Measurements from ENCODE around the gene RNF223. TPM values are rescaled to one million over a fixed set of nuclear protein-coding genes. Genes with fewer than 3 reads are reported as not detected.

Gene RNF223
- total RNA-seq (2022; extraction: Qiagen RNA extraction; ENCODE audit: low read depth): 0.18 to 0.30 TPM (median 0.30 TPM) in 5 replicates

GRCh38 chr1:1073743-1074587 is at the start of gene RNF223:
TSS of gene RNF223 (minus strand) at chr1:1074306. CDS start at chr1:1072566, 1,740 bp downstream.

GRCh38 chr1:1115786-1116700 is 41.9 kb upstream of the RNF223 start, which contains the start of gene C1orf159:
TSS of gene C1orf159 (minus strand) at chr1:1116089. CDS start at chr1:1091543, 24,546 bp downstream.

Other genes starting within 250 kb of the RNF223 start
- gene SAMD11, start 150.4 kb downstream of the RNF223 start, total RNA-seq (2022; extraction: Qiagen RNA extraction; ENCODE audit: low read depth): 14.4 to 35.3 TPM (median 31.0 TPM) in 5 replicates
- gene NOC2L, start 115.0 kb downstream of the RNF223 start, total RNA-seq (2022; extraction: Qiagen RNA extraction; ENCODE audit: low read depth): 70.3 to 88.3 TPM (median 84.2 TPM) in 5 replicates
- 11.1 to 20.2 TPM (median 15.1 TPM) in 5 replicates for gene KLHL17, start 113.7 kb downstream of the RNF223 start, total RNA-seq (2022; extraction: Qiagen RNA extraction; ENCODE audit: low read depth)
- 4.9 to 7.8 TPM (median 6.0 TPM) in 5 replicates for gene PLEKHN1, start 107.8 kb downstream of the RNF223 start, total RNA-seq (2022; extraction: Qiagen RNA extraction; ENCODE audit: low read depth)
- gene PERM1, start 92.2 kb downstream of the RNF223 start, total RNA-seq (2022; extraction: Qiagen RNA extraction; ENCODE audit: low read depth): 0.07 to 0.24 TPM (median 0.08 TPM) in 3 of 5 replicates, not detected in the others
- gene HES4, start 74.2 kb downstream of the RNF223 start, total RNA-seq (2022; extraction: Qiagen RNA extraction; ENCODE audit: low read depth): 23.7 to 67.7 TPM (median 49.6 TPM) in 5 replicates
- 16.8 to 27.6 TPM (median 24.4 TPM) in 5 replicates for gene ISG15, start 60.8 kb downstream of the RNF223 start, total RNA-seq (2022; extraction: Qiagen RNA extraction; ENCODE audit: low read depth)
- 83.1 to 132 TPM (median 111 TPM) in 5 replicates for gene AGRN, start 54.2 kb downstream of the RNF223 start, total RNA-seq (2022; extraction: Qiagen RNA extraction; ENCODE audit: low read depth)
- 9.8 to 16.1 TPM (median 14.6 TPM) in 5 replicates for gene C1orf159, start 41.8 kb upstream of the RNF223 start, total RNA-seq (2022; extraction: Qiagen RNA extraction; ENCODE audit: low read depth)
- gene TTLL10, start 99.6 kb upstream of the RNF223 start, total RNA-seq (2022; extraction: Qiagen RNA extraction; ENCODE audit: low read depth): not detected in 5 replicates
- gene TNFRSF18, start 132.3 kb upstream of the RNF223 start, total RNA-seq (2022; extraction: Qiagen RNA extraction; ENCODE audit: low read depth): 0.08 TPM in 1 of 5 replicates, not detected in the others
- gene TNFRSF4, start 139.8 kb upstream of the RNF223 start, total RNA-seq (2022; extraction: Qiagen RNA extraction; ENCODE audit: low read depth): 0.07 to 0.23 TPM (median 0.13 TPM) in 4 of 5 replicates, not detected in the other
- 104 to 136 TPM (median 131 TPM) in 5 replicates for gene SDF4, start 157.7 kb upstream of the RNF223 start, total RNA-seq (2022; extraction: Qiagen RNA extraction; ENCODE audit: low read depth)
- gene B3GALT6, start 157.9 kb upstream of the RNF223 start, total RNA-seq (2022; extraction: Qiagen RNA extraction; ENCODE audit: low read depth): 11.3 to 21.5 TPM (median 20.4 TPM) in 5 replicates
- 0.69 to 1.9 TPM (median 1.4 TPM) in 5 replicates for gene C1QTNF12, start 172.4 kb upstream of the RNF223 start, total RNA-seq (2022; extraction: Qiagen RNA extraction; ENCODE audit: low read depth)
- gene UBE2J2, start 199.5 kb upstream of the RNF223 start, total RNA-seq (2022; extraction: Qiagen RNA extraction; ENCODE audit: low read depth): 30.6 to 52.7 TPM (median 46.6 TPM) in 5 replicates
- gene SCNN1D, start 206.1 kb upstream of the RNF223 start, total RNA-seq (2022; extraction: Qiagen RNA extraction; ENCODE audit: low read depth): 0.58 to 1.3 TPM (median 1.2 TPM) in 5 replicates
- gene ACAP3, start 233.6 kb upstream of the RNF223 start, total RNA-seq (2022; extraction: Qiagen RNA extraction; ENCODE audit: low read depth): 11.4 to 20.0 TPM (median 18.2 TPM) in 5 replicates
- gene PUSL1, start 234.3 kb upstream of the RNF223 start, total RNA-seq (2022; extraction: Qiagen RNA extraction; ENCODE audit: low read depth): 16.2 to 28.0 TPM (median 24.4 TPM) in 5 replicates